K562 (cell line): Measurements from ENCODE around the gene BCORL1. TPM values are rescaled to one million over a fixed set of nuclear protein-coding genes. Genes with fewer than 3 reads are reported as not detected.

ENCODE experiments used
- CBX2 ChIP-seq: fragments of 200-600 bp; sonication (generic); IDR thresholded peaks from one replicate; pipeline ENCODE4 v1.6.1; 2012; ENCODE audit warnings: mild to moderate bottlenecking, low read length, inconsistent platforms; ENCODE audit not compliant: insufficient read depth, poor library complexity, severe bottlenecking
- FOXJ3 ChIP-seq: sonication (generic); formaldehyde crosslinking; IDR thresholded peaks from 2 replicates; pipeline ENCODE4 v1.4.0; 2020; ENCODE audit warnings: mild to moderate bottlenecking, missing genetic modification reagents
- NR2C2 ChIP-seq, 2 experiments: fragments of 200-800 bp in 1 of 2; sonication (Bioruptor generic) in 1 of 2; sonication (generic) in 1 of 2; formaldehyde crosslinking in 1 of 2; IDR thresholded peaks; 2 replicates each; pipeline versions ENCODE4 v1.6.1 to v1.8.0; 2016 to 2022; ENCODE audit warnings: mild to moderate bottlenecking in 1 of 2, missing compliant biosample characterization in 1 of 2, missing genetic modification characterization in 1 of 2, missing genetic modification reagents in 1 of 2
- PHF8 ChIP-seq: fragments of 200-600 bp; sonication (generic); IDR thresholded peaks from 2 replicates; pipeline ENCODE4 v1.6.1; 2012; ENCODE audit warnings: mixed run types, mild to moderate bottlenecking, inconsistent platforms, low read length, moderate library complexity, borderline replicate concordance
- POLR2AphosphoS5 ChIP-seq: IDR thresholded peaks from 2 replicates; pipeline ENCODE4 v1.6.1; 2011; ENCODE audit warnings: mild to moderate bottlenecking, low read depth, low read length, moderate library complexity; ENCODE audit not compliant: control insufficient read depth, insufficient read depth
- polyA plus RNA-seq, 8 experiments: library from polyadenylated mRNA; depleted of rRNA in 4 of 8; stranded (reverse) in 5 of 8; unstranded in 3 of 8; fragments of >200 nt; fragmentation: Nextera tagmentation in 2 of 8; fragmentation: Illumina TruSeq in 1 of 8; extraction: Ambion mirVana in 2 of 8; extraction: Trizol in 1 of 8; gene quantifications; 2 replicates each; pipeline versions ENCODE4 v1.2.1 to v1.2.3, GENCODE V29; 2011 to 2014; ENCODE audit warnings: inconsistent platforms in 1 of 8, missing spikeins in 1 of 8
- total RNA-seq, 7 experiments: library from RNA; depleted of rRNA in 6 of 7; stranded (reverse); fragments of >200 nt in 6 of 7; fragmentation: Illumina TruSeq in 2 of 7; extraction: Trizol in 2 of 7; gene quantifications; 2 replicates each; pipeline versions ENCODE4 v1.2.1 to v1.2.3, GENCODE V29; 2011 to 2021; ENCODE audit warnings: low replicate concordance in 1 of 7
- TF ChIP-seq, protein P1 (sequence below): sonication (generic); IDR thresholded peaks from 2 replicates; pipeline ENCODE4 v1.6.1; 2016
- TF ChIP-seq, protein P2 (sequence below): fragments of 250-450 bp; sonication (Bioruptor Pico); IDR thresholded peaks from 2 replicates; pipeline ENCODE4 v1.6.1; 2021; ENCODE audit warnings: mild to moderate bottlenecking
- TF ChIP-seq, protein P3 (sequence below), 2 experiments: fragments of 450-650 bp; formaldehyde crosslinking in 1 of 2; IDR thresholded peaks; 2 replicates each; pipeline versions ENCODE4 v1.4.0 to v1.6.1; 2014 to 2020; ENCODE audit warnings: mild to moderate bottlenecking in 2 of 2, borderline replicate concordance in 1 of 2, low read depth in 1 of 2
- TF ChIP-seq, protein P4 (sequence below), 2 experiments: IDR thresholded peaks; 2 replicates each; pipeline ENCODE4 v1.6.1; 2011; ENCODE audit warnings: borderline replicate concordance in 1 of 2, control low read depth in 1 of 2, low read depth in 1 of 2, low read length in 1 of 2, mild to moderate bottlenecking in 1 of 2, mixed read lengths in 1 of 2, moderate library complexity in 1 of 2; ENCODE audit not compliant: insufficient read depth in 1 of 2, insufficient read length in 1 of 2, poor library complexity in 1 of 2, severe bottlenecking in 1 of 2; ENCODE audit errors: extremely low read depth in 1 of 2

The BCORL1 gene
- total and polyA plus RNA-seq, 9 of the 15 experiments (the other 6 are each of a cell fraction or from before 2014, with no cell fraction given), result 0.48 to 29.6 (median 2.1) TPM

DNA sequence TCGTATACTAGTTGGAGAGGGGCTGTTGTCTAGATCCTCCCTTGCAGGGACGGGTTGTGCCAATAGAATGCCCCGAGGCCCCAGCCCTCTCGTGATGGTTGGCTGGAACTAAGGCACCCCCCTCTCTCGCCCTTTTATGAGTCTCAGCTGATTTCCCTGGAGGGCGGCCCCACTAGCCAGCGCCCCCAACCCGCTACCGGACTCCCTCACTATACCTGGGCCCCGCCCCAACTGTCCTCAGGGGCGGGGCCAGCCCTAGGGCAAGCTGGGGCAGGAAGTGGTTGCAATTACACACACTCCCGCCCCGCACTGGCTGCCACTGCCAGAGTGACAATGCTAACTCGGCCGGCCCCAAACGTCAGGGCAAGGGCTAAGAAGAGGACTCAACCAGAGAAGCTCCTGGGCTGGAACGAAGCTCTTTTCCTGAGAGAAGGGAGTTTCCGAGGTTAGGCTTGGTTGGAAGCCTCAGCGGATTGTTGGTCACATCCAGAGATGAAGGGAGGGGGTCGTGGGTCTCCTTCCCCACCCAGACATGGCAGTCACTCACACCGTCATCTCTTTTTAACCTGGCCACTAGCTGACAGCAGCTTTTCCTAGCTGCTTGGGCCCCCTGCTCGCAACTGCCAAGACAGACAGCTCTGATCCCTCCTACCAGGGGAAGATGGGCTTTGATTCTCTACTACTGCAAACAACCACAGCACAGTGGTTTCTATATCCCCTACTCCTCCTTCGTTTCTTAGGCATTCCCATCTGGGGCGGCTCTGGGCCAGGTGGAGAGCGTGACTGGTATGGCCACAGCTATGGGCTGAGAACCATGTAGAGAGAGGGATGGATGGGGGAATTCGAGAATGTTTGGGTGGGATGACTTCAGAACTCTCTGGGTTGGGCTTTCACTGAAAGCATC is 21.0 kb upstream of the BCORL1 start (continued):
- TF ChIP-seq, protein P1, sequence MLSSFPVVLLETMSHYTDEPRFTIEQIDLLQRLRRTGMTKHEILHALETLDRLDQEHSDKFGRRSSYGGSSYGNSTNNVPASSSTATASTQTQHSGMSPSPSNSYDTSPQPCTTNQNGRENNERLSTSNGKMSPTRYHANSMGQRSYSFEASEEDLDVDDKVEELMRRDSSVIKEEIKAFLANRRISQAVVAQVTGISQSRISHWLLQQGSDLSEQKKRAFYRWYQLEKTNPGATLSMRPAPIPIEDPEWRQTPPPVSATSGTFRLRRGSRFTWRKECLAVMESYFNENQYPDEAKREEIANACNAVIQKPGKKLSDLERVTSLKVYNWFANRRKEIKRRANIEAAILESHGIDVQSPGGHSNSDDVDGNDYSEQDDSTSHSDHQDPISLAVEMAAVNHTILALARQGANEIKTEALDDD, result peak; percentile 76
- TF ChIP-seq, protein P2, sequence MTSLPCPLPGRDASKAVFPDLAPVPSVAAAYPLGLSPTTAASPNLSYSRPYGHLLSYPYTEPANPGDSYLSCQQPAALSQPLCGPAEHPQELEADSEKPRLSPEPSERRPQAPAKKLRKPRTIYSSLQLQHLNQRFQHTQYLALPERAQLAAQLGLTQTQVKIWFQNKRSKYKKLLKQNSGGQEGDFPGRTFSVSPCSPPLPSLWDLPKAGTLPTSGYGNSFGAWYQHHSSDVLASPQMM (CRISPR knock-in tag), result no peak
- TF ChIP-seq CBX2, result no peak
- TF ChIP-seq, protein P3, sequence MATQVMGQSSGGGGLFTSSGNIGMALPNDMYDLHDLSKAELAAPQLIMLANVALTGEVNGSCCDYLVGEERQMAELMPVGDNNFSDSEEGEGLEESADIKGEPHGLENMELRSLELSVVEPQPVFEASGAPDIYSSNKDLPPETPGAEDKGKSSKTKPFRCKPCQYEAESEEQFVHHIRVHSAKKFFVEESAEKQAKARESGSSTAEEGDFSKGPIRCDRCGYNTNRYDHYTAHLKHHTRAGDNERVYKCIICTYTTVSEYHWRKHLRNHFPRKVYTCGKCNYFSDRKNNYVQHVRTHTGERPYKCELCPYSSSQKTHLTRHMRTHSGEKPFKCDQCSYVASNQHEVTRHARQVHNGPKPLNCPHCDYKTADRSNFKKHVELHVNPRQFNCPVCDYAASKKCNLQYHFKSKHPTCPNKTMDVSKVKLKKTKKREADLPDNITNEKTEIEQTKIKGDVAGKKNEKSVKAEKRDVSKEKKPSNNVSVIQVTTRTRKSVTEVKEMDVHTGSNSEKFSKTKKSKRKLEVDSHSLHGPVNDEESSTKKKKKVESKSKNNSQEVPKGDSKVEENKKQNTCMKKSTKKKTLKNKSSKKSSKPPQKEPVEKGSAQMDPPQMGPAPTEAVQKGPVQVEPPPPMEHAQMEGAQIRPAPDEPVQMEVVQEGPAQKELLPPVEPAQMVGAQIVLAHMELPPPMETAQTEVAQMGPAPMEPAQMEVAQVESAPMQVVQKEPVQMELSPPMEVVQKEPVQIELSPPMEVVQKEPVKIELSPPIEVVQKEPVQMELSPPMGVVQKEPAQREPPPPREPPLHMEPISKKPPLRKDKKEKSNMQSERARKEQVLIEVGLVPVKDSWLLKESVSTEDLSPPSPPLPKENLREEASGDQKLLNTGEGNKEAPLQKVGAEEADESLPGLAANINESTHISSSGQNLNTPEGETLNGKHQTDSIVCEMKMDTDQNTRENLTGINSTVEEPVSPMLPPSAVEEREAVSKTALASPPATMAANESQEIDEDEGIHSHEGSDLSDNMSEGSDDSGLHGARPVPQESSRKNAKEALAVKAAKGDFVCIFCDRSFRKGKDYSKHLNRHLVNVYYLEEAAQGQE (IDR thresholded peaks at IDR 0.05; ENCODE audit: borderline replicate concordance), result 0 out of 2 replicates have a peak, but pooled peaks have one; percentile 15
- TF ChIP-seq, protein P3 (CRISPR knock-in tag; IDR thresholded peaks at IDR 0.05; ENCODE audit: low read depth), result no peak
- TF ChIP-seq POLR2AphosphoS5, result peak; percentile 88
- TF ChIP-seq FOXJ3 (CRISPR knock-in tag), result no peak
- no peak for TF ChIP-seq NR2C2 (CRISPR knock-in tag; IDR thresholded peaks at IDR 0.05)
- TF ChIP-seq NR2C2 (tag; IDR thresholded peaks at IDR 0.05), result peak; percentile 24; the same call in 1 of the 2 replicates
- TF ChIP-seq PHF8, result peak; percentile 69; the same call in 1 of the 2 replicates
- TF ChIP-seq, protein P4, sequence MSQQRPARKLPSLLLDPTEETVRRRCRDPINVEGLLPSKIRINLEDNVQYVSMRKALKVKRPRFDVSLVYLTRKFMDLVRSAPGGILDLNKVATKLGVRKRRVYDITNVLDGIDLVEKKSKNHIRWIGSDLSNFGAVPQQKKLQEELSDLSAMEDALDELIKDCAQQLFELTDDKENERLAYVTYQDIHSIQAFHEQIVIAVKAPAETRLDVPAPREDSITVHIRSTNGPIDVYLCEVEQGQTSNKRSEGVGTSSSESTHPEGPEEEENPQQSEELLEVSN (IDR thresholded peaks at IDR 0.05; ENCODE audit: borderline replicate concordance in 1 of 2, extremely low read depth in 1 of 2, insufficient read depth in 1 of 2, insufficient read length in 1 of 2, low read depth in 1 of 2, low read length in 1 of 2, poor library complexity in 1 of 2, severe bottlenecking in 1 of 2), result peak in 1 of 2 experiments; percentile 60
